Measurements from ENCODE around the gene CNTN5.
"Not testable (repeated sequence)": the region's sequence is repeated elsewhere in the genome, so short reads cannot be mapped to it uniquely, and the experiment has no call there.

CNTN5 gene

DNA sequence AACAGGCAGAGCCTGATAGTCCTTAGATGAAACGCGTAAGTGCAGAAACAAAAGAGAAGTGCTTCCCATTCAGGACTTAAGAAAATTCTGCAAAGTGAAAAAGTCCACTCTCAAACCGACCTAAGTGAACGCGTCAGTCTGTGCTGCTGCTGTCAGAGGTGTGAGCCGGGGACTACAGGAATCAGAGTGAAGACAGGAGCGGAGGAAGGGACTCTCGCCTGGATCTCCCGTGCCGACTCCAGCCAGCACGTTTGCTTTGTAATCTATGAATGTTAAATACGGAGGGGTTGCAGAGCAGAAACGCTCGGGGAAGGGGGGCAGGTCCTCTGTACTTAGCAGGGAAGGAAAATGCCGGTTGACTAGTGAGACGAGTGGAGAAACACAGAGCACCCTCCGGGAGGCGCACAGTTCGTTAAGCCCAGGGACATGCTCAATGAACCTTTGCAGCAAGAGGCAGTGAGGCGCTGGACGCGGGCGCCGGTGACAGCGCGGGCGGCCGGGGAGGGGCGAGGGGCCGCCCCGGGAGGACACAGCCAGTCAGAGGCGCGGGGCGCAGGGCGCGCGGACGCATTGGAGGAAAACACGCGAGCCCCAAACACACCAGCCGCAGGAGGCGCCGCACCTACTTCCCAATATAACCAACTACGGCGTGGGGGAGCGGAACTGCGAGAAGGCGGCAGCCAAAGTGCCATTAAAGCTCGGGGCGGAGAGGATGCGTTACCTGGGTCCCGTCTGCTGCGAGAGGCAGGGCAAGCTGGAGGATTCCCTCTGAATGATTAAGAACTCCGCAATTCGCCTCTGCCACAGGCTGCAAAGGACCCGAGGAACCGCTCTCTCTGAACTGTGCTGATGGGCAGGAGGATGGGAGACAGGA is at the start of gene CNTN5:
Gene CNTN5 (plus strand): TSS at position 598 of the 874 bp plus-strand sequence.
- DNase-seq, result peak; percentile 17 to 31

GRCh38 chr11:98979205-98979604 is 41.5 kb upstream of the CNTN5 start:
- DNase-seq, result no peak

DNA sequence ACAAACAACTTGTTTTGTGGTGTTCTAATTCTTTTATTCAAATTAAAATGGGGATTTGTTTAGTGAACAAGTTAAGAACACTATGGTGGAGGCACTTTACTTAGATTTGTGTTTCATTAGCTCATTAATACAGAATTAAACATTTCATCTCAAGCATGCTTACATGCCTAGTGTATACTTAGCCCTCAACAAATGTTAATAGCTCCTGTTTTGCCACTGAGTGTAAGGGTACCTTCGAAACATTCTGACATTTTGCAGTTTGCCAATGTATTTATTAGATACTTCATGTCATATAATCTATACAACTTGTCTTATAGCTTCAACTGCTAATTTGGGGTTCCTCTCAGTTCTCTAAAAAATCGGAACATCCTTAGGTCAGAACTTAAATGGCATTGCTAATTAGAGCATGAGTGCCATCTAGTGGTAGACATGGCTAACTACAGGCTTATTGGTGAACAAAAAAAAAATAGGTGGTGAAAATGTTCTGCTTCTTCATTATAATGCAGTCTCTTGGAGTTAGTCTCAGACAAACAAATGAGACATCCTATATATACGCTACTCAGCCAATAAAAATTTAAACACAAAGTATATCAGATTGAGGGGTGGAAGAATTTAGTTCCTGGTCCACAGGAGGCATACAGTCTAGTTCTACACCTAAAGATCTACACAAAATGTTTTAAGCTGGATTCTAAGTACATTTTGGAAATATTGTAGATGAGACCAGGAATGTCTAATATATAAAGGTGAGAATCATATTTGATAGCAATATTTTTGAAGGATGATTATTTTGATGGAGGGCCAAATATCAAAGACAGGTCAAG is 4.9 kb upstream of the CNTN5 start:
- DNase-seq, result no peak

DNA sequence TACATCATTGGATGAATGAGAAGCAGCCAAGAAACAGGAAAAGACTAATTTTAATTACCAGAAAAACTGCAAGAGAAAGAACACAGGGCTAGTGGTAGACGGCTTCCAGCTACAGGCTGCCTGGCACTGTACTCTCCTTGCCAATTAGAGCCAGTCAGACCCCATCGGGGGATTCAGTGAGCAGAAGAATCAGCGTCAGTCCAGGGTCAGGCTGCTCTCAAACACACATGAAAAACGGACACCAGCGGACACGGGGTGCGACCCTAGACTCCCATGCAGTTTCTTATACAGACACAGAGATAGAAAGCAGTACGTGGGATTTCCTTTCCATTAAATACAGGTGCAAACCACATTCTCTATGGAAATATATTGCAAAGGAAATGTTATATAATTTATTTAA is 1.1 kb upstream of the CNTN5 start:
- DNase-seq, result no peak

- DNase-seq, result no peak
Observed at GRCh38 chr11:99037057-99037456, 16.3 kb downstream of the CNTN5 start.

GRCh38 chr11:99063331-99063730 is 42.6 kb downstream of the CNTN5 start:
- no peak for DNase-seq

- DNase-seq, result no peak
Observed at GRCh38 chr11:99065121-99065520, 44.4 kb downstream of the CNTN5 start.

- no peak for DNase-seq
Observed at GRCh38 chr11:99066618-99067317, 46.0 kb downstream of the CNTN5 start.

- DNase-seq, result no peak
Observed at GRCh38 chr11:99068832-99069231, 48.1 kb downstream of the CNTN5 start.

GRCh38 chr11:99069856-99070444 is 49.2 kb downstream of the CNTN5 start:
- no peak for DNase-seq

- no peak for DNase-seq
Observed at GRCh38 chr11:99079576-99079975, 58.8 kb downstream of the CNTN5 start.

DNA sequence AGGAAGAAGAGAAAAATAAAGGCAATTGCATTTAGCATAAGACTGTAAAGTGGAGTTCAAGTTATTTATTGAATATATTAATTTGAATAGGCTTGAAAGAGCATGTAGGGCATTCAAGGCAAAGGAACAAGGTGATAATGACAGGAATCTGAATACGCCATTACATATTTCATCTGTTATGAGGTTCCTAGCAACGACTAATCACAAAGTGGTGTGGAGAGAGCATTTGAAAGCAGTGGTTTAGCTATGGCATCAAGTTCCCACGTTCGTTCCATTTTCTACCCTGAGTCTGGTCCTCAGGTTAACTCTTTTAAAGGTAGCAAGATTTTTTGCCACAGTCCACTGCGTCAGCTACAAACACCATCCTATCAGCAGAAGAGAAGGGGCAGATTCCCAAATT is 59.4 kb downstream of the CNTN5 start:
- DNase-seq, result no peak

- DNase-seq, result no peak
Observed at GRCh38 chr11:99098258-99098657, 77.5 kb downstream of the CNTN5 start.

DNA sequence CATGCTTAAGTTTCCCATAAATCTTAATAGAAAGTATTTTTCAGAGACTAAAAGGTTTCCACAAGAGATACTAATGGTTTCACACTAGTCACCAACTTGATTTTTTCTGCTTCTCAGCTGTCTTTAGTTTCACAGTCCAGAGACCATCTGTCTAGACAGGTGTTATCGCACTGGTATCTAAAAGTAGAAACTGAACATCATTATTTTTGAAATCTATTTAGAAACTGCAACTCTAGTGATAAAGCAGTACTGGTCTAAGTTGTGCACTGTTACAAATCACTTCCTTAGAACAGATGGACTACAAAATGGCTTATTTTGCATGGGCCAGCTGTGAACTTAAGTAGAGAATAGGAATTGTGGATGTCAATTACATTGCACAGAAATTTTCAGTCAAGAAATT is 78.0 kb downstream of the CNTN5 start:
- no peak for DNase-seq

DNA sequence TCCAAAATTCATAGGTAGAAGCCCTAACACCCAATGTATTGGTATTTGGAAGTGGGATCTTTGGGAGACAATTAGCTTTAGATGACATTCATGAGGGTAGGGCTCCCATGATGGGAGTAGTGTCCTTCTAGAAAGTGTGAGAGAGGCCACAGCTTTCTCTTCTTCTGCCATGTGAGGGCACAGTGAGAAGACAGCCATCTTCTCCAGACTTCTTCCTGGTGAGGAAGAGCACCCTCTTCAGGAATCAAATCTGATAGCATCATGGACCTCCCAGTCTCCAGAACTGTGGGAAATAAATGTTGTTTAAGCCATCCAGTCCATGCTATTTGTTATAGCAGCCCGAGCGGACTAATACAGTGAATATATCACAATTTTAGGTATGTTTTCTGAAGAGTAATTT is 96.9 kb downstream of the CNTN5 start:
- DNase-seq, result no peak

DNA sequence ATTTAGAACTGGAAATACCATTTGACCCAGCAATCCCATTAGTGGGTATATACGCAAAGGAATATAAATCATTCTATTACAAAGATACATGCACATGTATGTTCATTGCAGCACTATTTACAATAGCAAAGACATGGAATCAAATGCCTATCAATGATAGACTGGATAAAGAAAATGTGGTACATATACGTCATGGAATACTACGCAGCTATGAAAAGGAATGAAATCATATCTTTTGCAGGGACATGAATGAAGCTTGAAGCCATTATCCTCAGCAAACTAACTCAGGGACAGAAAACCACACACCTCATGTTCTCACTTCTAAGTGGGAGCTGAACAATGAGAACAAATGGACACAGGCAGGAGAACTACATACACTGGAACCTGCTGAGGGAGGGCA is 113.1 kb downstream of the CNTN5 start:
- not testable (repeated sequence) for DNase-seq

DNA sequence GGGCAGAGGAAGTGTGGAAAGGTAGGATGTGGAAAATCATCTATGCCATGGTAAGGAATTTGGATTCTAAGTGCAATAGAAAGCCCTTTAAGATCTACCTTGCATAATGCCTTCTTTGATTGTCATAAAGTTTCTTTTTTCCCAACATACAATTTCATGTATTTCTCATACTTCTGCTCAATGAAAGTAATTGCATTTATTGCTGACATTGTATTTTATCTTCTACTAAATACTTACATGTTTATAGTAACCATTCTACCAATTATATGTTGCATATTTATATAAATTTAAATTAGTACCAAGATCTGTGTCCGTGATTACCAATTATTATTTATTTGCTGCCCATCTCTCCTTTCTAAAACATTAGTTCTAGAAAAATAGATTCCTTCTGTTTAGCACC is 114.8 kb downstream of the CNTN5 start:
- DNase-seq, result no peak

- DNase-seq, result no peak
Observed at GRCh38 chr11:99142237-99142636, 121.5 kb downstream of the CNTN5 start.

DNA sequence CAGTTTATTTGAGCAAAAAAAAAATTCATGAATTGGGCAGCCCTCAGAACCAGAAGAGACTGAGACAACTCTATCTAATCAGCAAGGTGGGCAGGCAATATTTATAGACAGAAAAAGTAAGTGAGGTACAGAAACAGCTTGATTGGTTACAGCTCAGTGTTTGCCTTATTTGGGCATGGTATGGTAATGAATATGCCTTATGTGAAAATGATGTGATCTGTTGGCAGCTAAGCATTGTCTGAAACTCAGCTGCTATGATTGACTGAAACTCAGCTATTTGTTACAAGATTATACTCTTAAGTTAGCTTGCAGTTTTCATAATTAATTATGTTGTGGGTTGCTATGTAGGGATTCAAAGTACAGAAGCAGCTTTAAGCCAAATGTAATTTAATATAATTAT is 127.6 kb downstream of the CNTN5 start:
- no peak for DNase-seq

DNA sequence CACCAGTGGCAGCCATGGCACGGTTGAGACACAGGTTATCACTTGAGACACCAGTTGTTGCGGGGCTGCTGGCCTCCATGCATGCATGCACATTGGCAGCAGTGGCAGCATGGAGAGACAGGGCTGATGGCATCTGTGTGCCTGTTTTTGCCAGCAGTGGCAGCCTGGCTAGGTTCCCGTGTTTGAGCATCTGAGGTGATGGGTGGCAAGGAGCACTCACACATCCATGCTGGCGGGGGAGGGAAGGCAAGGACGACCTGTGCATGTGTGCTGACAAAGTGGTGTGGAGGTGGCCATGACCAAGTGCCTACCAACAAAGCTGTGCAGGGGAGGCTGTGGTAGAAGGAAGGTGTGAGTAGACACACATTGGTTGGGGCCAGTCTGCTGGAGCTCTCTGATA is 133.5 kb downstream of the CNTN5 start:
- DNase-seq, result no peak

GRCh38 chr11:99160447-99160846 is 139.7 kb downstream of the CNTN5 start:
- no peak for DNase-seq

- DNase-seq, result no peak
Observed at GRCh38 chr11:99162819-99163218, 142.1 kb downstream of the CNTN5 start.

GRCh38 chr11:99170591-99170990 is 149.8 kb downstream of the CNTN5 start:
- no peak for DNase-seq
